ENCODE results near the gene CT47C1.

The CT47C1 gene

GRCh38 chrX:119107206-119107605 is 34.4 kb downstream of the CT47C1 start:
- ChIA-PET POLR2A (no interaction called here), CTCF (interaction anchor here (0.6 to 1.6 kb wide), 4 partner anchors 12 to 65 kb away, joined by 3 to 8 read pairs (median 6); no protein-coding TSS in a partner anchor)
- no peak for TF ChIP-seq ZNF37A (tag by site-specific recombination; IDR thresholded peaks at IDR 0.05)
- TF ChIP-seq ZNF571 (tag by site-specific recombination; IDR thresholded peaks at IDR 0.05): no peak
- no peak for TF ChIP-seq ZNF324 (tag by site-specific recombination; IDR thresholded peaks at IDR 0.05)
- no peak for TF ChIP-seq ZNF555 (tag by site-specific recombination; conservative IDR thresholded peaks at IDR 0.05)
- TF ChIP-seq, protein P1, sequence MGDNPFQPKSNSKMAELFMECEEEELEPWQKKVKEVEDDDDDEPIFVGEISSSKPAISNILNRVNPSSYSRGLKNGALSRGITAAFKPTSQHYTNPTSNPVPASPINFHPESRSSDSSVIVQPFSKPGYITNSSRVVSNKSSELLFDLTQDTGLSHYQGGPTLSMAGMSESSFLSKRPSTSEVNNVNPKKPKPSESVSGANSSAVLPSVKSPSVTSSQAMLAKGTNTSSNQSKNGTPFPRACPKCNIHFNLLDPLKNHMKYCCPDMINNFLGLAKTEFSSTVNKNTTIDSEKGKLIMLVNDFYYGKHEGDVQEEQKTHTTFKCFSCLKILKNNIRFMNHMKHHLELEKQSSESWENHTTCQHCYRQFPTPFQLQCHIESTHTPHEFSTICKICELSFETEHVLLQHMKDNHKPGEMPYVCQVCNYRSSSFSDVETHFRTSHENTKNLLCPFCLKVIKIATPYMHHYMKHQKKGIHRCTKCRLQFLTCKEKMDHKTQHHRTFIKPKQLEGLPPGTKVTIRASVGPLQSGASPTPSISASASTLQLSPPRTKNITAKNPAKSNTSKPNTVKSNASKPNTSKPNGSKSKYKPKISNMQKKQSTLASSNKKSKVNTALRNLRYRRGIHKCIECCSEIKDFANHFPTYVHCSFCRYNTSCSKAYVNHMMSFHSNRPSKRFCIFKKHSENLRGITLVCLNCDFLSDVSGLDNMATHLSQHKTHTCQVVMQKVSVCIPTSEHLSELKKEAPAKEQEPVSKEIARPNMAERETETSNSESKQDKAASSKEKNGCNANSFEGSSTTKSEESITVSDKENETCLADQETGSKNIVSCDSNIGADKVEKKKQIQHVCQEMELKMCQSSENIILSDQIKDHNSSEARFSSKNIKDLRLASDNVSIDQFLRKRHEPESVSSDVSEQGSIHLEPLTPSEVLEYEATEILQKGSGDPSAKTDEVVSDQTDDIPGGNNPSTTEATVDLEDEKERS (tag by site-specific recombination; IDR thresholded peaks at IDR 0.05): no peak
- TF ChIP-seq ZBTB7A (tag by site-specific recombination; IDR thresholded peaks at IDR 0.05; ENCODE audit: low read depth): no peak
- TF ChIP-seq OSR2 (tag by site-specific recombination; IDR thresholded peaks at IDR 0.05): no peak
- TF ChIP-seq ZNF561 (tag by site-specific recombination; IDR thresholded peaks at IDR 0.05; ENCODE audit: borderline replicate concordance): no peak
- no peak for TF ChIP-seq HOXA7 (CRISPR knock-in tag; IDR thresholded peaks at IDR 0.05; ENCODE audit: borderline replicate concordance)
- TF ChIP-seq ZNF133 (tag by site-specific recombination; IDR thresholded peaks at IDR 0.05): no peak
- TF ChIP-seq ZNF529 (tag by site-specific recombination; IDR thresholded peaks at IDR 0.05; ENCODE audit: insufficient replicate concordance): no peak
- no peak for TF ChIP-seq ZNF518A (tag by site-specific recombination; conservative IDR thresholded peaks at IDR 0.05; ENCODE audit: low read depth)
- TF ChIP-seq ZNF707 (tag by site-specific recombination; IDR thresholded peaks at IDR 0.05): no peak
- Histone ChIP-seq H3K27ac (ENCODE audit: extremely low read depth, low read depth, low read length) (no peak overlapping the region), H3K9me3 (ENCODE audit: control insufficient read depth, insufficient read depth, low read depth, low read length) (no peaks in the 10 kb centered on the region), H3K4me3 (ENCODE audit: low read depth, low read length) (no peak overlapping the region), H3K4me1 (ENCODE audit: control insufficient read depth, insufficient read depth, low read length) (no peaks in the 10 kb centered on the region), H3K36me3 (ENCODE audit: control insufficient read depth in 2 of 2, insufficient read depth in 1 of 2, low read length in 2 of 2) (no peaks in the 10 kb centered on the region)

- Histone ChIP-seq H3K27ac (ENCODE audit: extremely low read depth, low read depth, low read length) (no peak overlapping the region), H3K4me1 (ENCODE audit: control insufficient read depth, insufficient read depth, low read length) (no peaks in the 10 kb centered on the region), H3K36me3 (ENCODE audit: control insufficient read depth in 2 of 2, insufficient read depth in 1 of 2, low read length in 2 of 2) (no peaks in the 10 kb centered on the region; a peak in 1 of 3 replicates), H3K9me3 (ENCODE audit: control insufficient read depth, insufficient read depth, low read depth, low read length) (no peaks in the 10 kb centered on the region), H3K4me3 (ENCODE audit: low read depth, low read length) (no peak overlapping the region)
- ChIA-PET POLR2A (interaction anchor here (0.6 kb wide), 1 partner anchor 350 kb away, joined by 3 read pairs; no protein-coding TSS in a partner anchor), CTCF (interaction anchor here (0.6 to 4.4 kb wide), 40 partner anchors 8 to 393 kb away, joined by 3 to 38 read pairs (median 5); partner anchors contain the start of gene KIAA1210)
- TF ChIP-seq ZNF664 (tag by site-specific recombination; IDR thresholded peaks at IDR 0.05) (peak; percentile 68; the same call in 1 of the 2 replicates), ZNF654 (tag by site-specific recombination; IDR thresholded peaks at IDR 0.05; ENCODE audit: low read depth) (peak; percentile 61), ZNF473 (tag by site-specific recombination; IDR thresholded peaks at IDR 0.05) (no peak), ZNF391 (tag by site-specific recombination; IDR thresholded peaks at IDR 0.05; ENCODE audit: borderline replicate concordance, low read depth) (no peak), ZFP69B (tag by site-specific recombination; IDR thresholded peaks at IDR 0.05) (no peak), MYNN (tag by site-specific recombination; IDR thresholded peaks at IDR 0.05; ENCODE audit: borderline replicate concordance) (no peak), ZNF571 (tag by site-specific recombination; IDR thresholded peaks at IDR 0.05) (no peak), ZNF184 (tag by site-specific recombination; IDR thresholded peaks at IDR 0.05) (no peak), ZNF133 (tag by site-specific recombination; IDR thresholded peaks at IDR 0.05) (peak; percentile 31; the same call in 1 of the 2 replicates)
- TF ChIP-seq, protein P2, sequence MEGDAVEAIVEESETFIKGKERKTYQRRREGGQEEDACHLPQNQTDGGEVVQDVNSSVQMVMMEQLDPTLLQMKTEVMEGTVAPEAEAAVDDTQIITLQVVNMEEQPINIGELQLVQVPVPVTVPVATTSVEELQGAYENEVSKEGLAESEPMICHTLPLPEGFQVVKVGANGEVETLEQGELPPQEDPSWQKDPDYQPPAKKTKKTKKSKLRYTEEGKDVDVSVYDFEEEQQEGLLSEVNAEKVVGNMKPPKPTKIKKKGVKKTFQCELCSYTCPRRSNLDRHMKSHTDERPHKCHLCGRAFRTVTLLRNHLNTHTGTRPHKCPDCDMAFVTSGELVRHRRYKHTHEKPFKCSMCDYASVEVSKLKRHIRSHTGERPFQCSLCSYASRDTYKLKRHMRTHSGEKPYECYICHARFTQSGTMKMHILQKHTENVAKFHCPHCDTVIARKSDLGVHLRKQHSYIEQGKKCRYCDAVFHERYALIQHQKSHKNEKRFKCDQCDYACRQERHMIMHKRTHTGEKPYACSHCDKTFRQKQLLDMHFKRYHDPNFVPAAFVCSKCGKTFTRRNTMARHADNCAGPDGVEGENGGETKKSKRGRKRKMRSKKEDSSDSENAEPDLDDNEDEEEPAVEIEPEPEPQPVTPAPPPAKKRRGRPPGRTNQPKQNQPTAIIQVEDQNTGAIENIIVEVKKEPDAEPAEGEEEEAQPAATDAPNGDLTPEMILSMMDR (tag by site-specific recombination; IDR thresholded peaks at IDR 0.05): peak; percentile 66; the same call in 1 of the 2 replicates
These were observed 46.1 kb downstream of the CT47C1 start for GRCh38 chrX:119118780-119119395.
